Measurements from ENCODE around the gene GYS2. TPM values are rescaled to one million over a fixed set of nuclear protein-coding genes. Genes with fewer than 3 reads are reported as not detected.
A peak's percentile ranks its signal among the peaks of the same experiment; 100 is the strongest.

The GYS2 gene
- total RNA-seq, 2 donors from 2014 or later = not detected

DNA sequence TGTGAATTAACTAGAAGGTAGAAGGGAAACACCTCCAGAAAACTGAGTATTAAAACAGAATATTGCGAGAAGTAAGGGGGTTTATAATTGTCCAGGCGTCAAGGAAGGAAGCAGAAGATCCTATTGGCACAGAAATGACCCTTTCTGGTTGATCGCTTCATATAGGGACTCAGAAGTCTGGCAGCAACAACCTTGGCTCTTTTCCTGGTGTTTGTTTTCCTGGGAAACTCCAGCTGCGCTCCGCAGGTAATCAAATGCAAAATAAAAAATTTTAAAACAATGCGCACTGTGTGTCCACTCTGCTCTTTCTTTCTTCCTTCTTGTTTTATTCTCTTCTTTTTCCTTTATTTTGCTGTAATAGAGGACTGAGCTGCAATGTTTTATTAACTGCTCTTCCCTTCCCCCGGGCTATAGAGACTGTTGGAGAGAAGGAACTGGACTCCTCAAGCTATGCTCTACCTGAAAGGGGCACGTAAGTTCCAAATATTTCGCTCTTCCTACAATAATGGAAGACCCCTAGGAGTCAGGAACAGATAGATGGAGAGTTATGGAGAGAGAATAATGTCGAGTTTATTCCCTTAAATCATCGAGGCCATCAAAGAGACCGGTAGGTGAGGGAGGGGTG, 77.8 kb downstream of the GYS2 start:
- H3K9me3 ChIP-seq = no peaks in the 10 kb centered on the region
- no peak for DNase-seq (ENCODE audit: low spot score)
- peaks cover 0 to 25% of the 10 kb centered on the region in 2 donors for H3K4me1 ChIP-seq
- no peak for TF ChIP-seq CTCF (IDR thresholded peaks at IDR 0.05)
- H3K4me3 ChIP-seq = peak overlapping the region; percentile 55 to 59
- H3K27ac ChIP-seq = peak overlapping the region; percentile 50 to 80
- H3K36me3 ChIP-seq = no peaks in the 10 kb centered on the region
- H3K27me3 ChIP-seq = no peaks in the 10 kb centered on the region

GRCh38 chr12:21526053-21526452, 78.6 kb downstream of the GYS2 start, which contains the start of gene SPX:
Gene SPX, plus strand, starts transcription at chr12:21526296. Its CDS starts 177 bp downstream, at chr12:21526473.
- Histone ChIP-seq H3K9me3 (no peaks in the 10 kb centered on the region), H3K27ac (no peak within 1 kb of the TSS), H3K27me3 (no peaks in the 10 kb centered on the region), H3K36me3 (no peaks in the 10 kb centered on the region), H3K4me1 (peaks cover 0 to 25% of the 10 kb centered on the region in 2 donors), H3K4me3 (peak within 1 kb of the TSS; percentile 55 to 59)
- no peak for DNase-seq (ENCODE audit: low spot score)
- TF ChIP-seq CTCF (IDR thresholded peaks at IDR 0.05) = no peak

GRCh38 chr12:21523148-21523547, 81.5 kb downstream of the GYS2 start:
- no peaks in the 10 kb centered on the region for H3K9me3 ChIP-seq
- no peaks in the 10 kb centered on the region for H3K36me3 ChIP-seq
- H3K27me3 ChIP-seq = no peaks in the 10 kb centered on the region
- no peak overlapping the region for H3K4me3 ChIP-seq
- H3K4me1 ChIP-seq = peaks cover 0 to 10% of the 10 kb centered on the region in 2 donors
- no peak for DNase-seq (ENCODE audit: low spot score)
- no peak for TF ChIP-seq CTCF (IDR thresholded peaks at IDR 0.05)
- no peak overlapping the region for H3K27ac ChIP-seq

- no peak for DNase-seq (ENCODE audit: low spot score)
- Histone ChIP-seq H3K4me1 (no peaks in the 10 kb centered on the region), H3K36me3 (peaks cover 6% of the 10 kb centered on the region), H3K9me3 (no peaks in the 10 kb centered on the region), H3K27ac (no peak overlapping the region), H3K4me3 (no peak overlapping the region), H3K27me3 (no peaks in the 10 kb centered on the region)
- TF ChIP-seq CTCF (IDR thresholded peaks at IDR 0.05) = no peak
Observed at GRCh38 chr12:21521541-21521940, 83.1 kb downstream of the GYS2 start.

- Histone ChIP-seq H3K4me3 (no peak overlapping the region), H3K36me3 (peaks cover 22% of the 10 kb centered on the region), H3K27ac (no peak overlapping the region), H3K27me3 (no peaks in the 10 kb centered on the region), H3K9me3 (no peaks in the 10 kb centered on the region), H3K4me1 (no peaks in the 10 kb centered on the region)
- TF ChIP-seq CTCF (IDR thresholded peaks at IDR 0.05) = no peak
- no peak for DNase-seq (ENCODE audit: low spot score)
Observed at GRCh38 chr12:21518451-21518850, 86.2 kb downstream of the GYS2 start.

DNA sequence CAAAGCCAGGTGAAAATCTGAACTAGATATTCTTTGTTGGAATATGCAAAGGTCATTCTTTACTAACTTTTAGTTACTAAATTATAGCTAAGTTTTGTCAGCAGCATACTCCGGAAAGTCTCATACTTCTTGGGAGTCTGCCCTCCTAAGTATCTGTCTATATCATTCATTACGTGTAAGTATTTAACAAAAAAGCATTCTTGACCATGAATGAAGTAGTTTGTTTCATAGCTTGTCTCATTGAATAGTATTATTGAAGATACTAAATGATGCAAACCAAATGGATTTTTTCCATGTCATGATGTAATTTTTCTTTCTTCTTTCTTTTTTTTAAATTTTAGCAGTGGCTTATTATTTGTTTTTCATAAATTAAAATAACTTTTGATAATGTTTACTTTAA, 88.4 kb downstream of the GYS2 start:
- DNase-seq (ENCODE audit: low spot score) = no peak
- Histone ChIP-seq H3K36me3 (peaks cover 37% of the 10 kb centered on the region), H3K4me3 (no peak overlapping the region), H3K9me3 (no peaks in the 10 kb centered on the region), H3K4me1 (no peaks in the 10 kb centered on the region), H3K27me3 (no peaks in the 10 kb centered on the region), H3K27ac (no peak overlapping the region)
- no peak for TF ChIP-seq CTCF (IDR thresholded peaks at IDR 0.05)

Data from right atrium auricular region (tissue), 2 donors.